NCI-H2171 (cell line): ENCODE data around the gene DMBX1.

Experiments used
- DNase-seq: peaks from one replicate; lab custom pipeline; 2025; lab: John Stamatoyannopoulos, UW

DMBX1 gene

DNA sequence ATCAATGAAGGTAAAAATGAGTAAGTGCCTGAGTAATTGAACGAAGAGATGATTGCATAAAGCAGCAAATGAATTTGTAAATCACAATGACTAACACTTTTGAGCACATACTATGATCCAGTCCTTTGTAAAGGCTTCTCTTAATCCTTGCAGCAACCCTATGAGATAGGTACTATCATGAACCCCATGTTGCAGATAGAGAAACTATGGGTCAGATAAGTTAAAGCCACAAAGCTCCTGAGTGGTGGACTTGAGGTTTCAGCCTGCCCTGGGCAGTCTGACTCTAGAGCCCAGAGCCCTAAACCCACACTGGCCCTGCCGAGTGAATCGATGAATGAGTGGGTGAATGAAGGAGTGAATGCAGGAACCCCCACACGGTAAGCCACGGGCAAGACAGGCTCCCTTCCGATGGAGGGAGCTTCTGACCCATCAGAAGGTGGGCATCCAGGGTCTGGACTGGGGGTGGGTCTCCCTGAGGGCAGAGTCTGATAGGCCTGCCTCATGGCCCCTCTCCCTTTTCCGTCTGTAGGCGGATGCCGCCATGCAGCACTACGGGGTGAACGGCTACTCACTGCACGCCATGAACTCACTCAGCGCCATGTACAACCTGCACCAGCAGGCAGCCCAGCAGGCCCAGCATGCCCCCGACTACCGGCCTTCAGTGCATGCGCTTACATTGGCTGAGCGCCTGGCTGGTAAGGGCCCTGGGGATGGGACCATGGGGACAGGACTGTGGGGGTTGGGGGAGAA is 17.0 kb downstream of the DMBX1 start:
- DNase-seq = no peak

DNA sequence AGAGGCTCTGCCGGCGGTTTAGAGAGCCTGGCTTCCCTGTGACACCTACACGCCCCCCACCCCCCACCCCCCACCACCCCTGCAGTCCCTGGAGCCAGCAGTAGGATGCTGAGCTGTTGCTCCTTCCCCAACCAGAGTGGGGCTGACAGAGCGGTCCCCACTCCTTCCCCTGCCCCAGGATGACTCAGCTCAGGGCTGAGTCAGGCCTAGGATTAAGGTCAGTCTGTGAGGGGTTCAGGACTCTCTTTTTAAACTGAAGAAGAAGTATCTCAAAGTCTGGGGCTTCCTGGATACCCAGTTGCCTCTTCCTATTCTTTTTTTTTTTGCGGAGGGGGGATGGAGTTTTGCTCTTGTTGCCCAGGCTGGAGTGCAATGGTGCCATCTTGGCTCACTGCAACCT is 19.1 kb downstream of the DMBX1 start:
- no peak for DNase-seq

DNA sequence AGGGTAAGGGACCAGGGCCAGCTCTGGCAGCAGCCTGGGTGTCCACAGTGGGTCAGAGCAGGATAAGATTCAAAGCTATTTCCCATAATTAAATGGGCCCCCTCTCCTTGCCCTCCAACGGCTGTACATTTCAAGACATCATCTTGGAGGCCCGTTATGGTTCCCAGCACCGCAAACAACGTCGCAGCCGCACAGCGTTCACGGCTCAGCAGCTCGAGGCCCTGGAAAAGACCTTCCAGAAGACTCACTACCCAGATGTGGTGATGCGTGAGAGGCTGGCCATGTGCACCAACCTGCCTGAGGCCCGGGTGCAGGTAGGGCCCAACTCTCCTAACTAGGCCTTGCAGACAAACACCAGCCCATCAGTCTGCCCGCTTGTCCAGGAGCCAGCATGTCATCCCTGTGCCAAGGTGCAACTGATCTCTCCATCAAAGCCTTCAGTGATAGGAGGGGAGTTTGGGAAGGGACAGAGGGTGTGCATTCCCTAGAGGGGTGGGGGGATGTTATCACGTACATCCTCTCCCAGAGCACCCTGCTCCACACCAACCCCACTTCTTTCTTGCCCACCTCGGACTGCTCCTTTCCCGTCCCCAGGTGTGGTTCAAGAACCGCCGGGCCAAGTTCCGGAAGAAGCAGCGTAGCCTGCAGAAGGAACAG is 20.8 kb downstream of the DMBX1 start:
- DNase-seq = no peak

DNA sequence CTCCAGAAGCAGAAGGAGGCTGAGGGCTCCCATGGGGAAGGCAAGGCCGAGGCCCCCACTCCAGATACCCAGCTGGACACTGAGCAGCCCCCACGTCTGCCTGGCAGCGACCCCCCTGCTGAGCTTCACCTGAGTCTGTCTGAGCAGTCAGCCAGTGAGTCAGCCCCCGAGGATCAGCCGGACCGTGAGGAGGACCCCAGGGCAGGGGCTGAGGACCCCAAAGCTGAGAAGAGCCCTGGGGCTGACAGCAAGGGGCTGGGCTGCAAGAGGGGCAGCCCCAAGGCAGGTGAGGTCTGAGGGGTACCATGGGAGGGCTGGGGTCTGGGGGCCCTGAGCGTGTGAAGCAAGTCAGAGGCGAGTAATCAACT is 21.3 kb downstream of the DMBX1 start:
- DNase-seq = no peak

DNA sequence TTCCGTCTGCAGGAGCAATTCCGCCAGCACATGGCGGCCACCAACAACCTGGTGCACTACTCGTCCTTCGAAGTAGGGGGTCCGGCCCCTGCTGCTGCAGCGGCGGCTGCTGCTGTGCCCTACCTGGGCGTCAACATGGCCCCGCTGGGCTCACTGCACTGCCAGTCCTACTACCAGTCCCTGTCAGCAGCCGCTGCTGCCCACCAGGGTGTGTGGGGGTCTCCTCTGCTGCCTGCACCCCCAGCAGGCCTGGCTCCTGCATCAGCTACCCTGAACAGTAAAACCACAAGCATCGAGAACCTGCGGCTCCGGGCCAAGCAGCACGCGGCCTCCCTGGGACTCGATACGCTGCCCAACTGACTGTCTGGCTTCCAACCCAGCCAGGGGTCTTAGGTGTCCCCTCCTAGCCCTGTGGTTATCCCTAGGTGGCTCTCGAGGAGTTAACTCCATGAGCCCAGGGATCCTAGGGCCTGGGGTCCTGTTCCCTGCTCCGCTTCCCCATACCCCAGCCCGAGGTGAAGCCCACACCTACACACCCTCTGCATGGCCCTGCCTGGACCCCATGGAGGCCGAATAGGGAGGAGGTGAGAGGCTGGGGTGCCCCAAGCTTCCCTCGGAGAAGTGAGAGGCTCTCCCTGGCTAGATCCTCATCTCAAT is 22.6 kb downstream of the DMBX1 start:
- no peak for DNase-seq

- no peak for DNase-seq
These were observed 23.2 kb downstream of the DMBX1 start for GRCh38 chr1:46512792-46513190.

GRCh38 chr1:46513536-46513935 is 23.9 kb downstream of the DMBX1 start:
- DNase-seq = no peak

DNA sequence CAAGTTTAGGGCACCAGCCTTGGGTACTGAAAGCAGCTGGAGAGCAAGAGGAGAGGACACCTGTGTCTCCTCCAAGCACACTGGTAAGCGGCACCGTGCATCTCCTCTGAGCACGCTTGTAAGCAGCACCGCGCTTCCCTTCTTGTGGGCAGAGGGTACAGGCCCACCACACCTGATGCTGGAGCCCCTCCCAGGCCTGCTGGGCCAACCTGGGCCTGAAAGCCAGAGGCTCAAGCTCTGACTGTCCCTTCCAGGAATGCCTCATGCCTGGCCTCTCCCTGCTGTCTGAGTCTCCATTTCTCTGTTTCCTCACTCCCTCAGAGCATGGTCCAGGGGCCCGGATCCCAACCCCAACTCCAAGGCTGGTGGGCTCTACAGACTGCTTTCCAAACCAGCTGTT is 25.9 kb downstream of the DMBX1 start:
- no peak for DNase-seq

- no peak for DNase-seq
These were observed 26.7 kb downstream of the DMBX1 start for GRCh38 chr1:46516200-46516950.

DNA sequence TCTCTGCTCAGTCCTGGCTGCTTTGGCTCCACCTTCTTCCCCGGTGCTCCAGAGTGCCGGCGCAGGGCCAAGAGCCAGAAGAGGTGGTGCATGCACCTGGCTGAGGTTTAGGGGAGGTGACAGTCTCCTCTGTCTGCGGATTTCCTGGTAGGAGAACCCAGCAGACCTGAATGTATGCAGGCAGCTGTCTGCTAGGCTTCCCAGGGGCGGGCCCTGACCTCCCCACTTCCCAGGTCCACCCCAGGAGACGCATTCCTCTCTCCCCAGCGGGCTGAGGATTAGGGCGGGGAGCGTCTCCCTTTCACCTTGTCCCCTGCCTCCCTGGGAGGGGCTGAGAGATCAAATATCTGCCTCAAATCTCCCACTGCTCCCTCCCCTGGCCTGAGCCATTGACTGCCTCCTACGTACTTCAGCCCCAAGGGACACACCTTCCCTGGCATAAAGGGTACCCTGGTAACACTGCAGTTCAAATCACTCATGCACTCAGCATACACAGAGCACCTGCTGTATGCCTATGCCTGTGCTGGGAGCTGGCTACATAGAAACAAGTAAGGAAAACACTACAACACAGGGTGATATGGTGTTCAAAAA is 27.5 kb downstream of the DMBX1 start:
- DNase-seq = peak; percentile 88

DNA sequence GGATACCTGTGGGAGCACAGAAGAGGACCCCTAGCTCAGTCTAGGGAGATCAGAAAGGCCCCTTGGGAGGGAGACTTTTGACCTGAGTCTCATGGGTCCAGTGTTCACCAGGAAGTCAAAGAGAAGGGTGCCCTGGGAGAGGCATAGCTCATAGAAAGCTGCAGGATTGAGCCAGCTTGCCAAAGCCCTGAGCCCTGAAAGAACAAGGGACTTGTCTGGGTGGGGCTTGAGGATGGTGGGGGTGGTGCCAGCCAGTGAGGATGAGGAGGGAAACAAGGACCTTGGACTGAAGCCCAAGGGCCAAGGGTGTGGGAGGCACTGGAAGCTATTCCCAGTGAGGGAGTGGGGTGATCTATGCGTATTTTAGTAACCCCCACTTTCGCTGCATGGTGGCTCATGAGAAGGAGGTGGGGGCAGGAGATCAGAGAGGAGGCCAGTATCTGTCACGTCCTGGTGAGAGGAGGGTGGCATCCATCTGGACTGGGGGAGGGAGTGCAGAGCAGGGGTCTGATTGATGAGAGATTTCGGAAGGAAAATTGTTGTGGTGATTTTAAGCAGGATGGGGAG is 28.4 kb downstream of the DMBX1 start:
- DNase-seq = no peak

GRCh38 chr1:46519209-46519608 is 29.6 kb downstream of the DMBX1 start:
- DNase-seq = no peak

DNA sequence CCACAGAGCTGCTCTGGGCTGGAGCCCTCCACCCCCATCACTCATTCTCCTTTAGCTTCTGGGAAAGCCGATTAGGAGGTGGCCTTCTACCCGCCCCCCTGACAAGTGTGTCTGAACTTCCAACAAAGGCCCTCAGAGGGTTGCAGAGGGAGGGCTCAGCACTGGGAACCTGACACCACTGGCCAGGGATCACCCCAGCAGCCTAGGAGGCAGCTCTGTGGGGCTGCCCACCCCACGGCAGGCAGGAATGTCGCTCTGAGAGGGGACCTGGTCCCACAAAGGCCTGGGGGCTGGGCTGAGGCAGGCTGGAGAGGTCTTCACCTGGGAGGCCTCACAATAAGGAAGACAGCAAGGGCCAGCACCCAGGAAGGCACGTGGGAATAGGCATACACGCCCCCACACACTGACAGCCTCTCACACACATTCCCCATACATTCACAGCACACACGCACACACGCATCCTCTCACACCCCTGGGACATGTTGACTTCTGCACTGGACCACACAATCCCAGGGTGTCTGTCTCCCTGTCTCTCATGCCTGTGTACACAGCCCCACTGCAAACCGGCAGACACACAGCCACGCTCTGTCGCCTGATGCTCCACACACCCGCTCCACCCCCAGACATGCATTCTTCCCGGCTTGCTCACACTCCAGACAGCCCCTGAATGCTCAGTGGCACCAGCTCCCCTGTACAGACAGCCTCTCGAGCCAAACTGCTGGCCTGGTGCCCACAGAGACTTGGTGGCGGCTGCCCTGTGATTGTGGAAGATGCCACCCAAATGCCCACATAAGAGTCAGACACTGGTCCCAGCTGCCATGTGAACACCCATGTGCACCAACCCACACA is 30.7 kb downstream of the DMBX1 start:
- DNase-seq = no peak

DNA sequence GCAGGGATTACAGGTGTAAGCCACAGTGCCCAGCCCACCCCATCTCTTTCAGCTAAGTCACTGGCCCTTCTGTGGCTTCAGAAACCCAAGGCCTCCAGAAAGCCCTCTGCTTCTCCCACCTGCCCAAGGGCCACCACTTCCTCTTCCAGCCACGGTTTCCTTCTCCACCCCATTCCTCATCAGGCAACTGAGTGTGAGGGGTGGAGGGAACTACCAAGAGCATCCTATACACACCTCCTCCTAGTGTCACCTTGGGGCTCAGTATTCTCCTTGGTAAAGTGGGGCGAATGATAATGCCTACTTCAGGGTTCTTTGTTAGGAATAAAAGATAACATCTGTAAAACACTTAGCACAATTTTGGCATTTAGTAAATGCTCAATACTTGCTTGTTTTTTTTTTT is 31.8 kb downstream of the DMBX1 start:
- no peak for DNase-seq

DNA sequence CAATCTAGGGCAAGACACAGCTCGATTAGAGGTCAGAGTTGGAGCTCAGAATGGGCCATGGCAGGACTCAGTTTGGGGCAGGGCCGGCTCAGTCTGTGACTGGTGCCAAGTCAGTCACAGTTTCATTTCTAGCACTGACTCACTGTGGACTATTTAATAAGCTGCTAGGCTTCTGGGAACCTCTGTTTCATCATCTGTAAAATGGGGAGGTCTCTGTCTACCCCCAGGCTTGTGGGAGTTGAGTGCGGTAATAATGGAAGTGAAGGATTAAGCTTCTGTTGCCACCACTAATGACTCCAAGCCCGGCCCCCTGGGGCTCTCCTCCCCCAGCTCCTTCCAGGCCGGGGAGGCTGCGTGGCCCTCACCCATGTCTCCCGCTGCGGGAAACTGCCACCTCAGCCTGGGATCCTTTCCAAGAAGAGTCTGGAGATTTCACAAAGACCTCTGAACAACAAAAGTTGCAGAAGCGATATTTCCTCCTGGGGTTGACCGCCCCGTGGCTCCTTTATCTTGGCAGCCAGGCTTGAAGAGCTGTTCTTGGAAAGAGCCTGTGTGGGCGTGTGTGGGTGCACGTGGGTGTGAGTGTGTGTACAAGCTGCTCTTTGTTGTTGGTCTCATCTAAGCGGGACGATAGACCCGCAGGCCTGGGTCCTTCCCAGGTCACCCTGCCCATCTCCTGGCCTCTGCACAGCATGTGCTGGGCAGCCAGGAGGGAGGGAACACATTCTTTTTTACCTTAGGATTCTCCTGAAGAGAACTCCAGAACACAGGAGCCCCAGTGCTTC is 32.7 kb downstream of the DMBX1 start:
- no peak for DNase-seq

DNA sequence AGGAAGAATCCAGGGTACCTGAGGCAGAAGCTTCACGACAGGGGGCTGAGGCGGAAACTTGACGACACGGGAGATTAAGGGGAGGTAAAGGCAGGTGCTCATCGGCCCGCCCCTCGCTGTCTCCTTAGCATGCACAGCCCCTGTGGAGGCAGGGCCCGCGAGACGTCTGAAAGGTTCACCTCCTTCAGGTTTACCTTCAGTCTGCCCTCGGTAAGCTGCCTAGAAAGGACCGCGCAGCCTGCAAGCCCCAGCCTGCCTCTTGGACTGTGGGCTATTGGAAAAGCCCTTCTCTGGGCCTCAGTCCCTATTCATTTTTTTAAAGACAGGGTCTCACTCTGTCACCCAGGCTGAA is 33.3 kb downstream of the DMBX1 start:
- DNase-seq = no peak

DNA sequence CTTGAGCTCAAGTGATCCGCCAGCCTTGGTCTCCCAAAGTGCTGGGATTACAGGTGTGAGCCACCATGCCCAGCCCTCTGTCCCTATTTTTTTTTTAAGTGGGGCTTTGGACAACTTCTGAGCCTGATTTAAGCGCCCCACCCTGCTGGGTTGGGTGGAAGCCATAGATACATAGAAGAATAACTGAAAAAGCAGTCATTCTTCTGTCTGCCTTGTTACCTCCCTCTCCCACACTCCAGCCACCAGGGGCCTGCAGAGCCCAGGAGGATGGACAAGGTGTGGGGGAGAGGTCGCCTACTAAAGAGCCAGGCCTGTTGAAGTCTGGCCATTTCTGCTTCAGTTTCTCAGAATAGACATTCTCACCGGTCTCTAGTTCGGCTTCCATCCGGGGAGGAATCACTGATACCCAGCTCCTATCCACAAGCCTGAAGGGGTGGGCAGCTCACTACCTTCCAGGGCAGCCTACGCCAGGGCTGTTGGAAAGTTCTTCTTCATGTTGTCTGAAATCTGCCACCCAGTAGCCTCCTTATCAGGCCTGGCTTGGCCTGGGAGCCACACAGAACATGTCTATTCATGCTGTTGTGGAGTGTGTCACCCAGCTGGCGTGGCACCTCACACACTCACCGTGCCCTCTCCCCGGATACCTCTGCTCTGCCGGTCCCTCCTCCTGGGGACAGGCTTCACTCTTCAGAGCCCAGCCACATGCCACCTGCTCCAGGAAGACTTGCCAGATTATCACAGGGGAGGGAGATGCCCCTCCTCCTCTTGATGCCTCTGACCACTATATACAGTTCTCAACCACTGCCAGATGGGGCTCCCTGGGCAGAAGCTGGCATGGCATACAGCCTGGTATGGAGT is 34.1 kb downstream of the DMBX1 start:
- no peak for DNase-seq

DNA sequence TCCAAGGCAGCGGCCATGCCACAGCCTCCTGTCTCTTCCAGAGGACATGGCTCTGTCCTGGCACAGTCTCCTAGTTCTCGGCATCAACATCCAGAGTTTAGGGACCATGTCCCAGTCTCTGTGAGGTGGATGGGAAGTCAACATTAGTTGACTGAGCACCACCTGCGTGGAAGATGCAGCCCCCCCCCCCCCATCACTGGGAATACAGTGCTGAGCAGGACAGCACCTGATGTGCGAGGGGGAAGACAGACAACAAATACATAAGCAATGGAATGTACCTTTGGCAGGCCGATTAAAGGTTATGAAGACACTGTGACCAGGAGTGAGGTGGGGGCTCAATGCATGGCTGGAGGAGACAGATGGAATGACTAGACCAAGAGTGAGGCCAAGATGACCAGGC is 35.2 kb downstream of the DMBX1 start:
- no peak for DNase-seq

GRCh38 chr1:46525253-46525983 is 35.8 kb downstream of the DMBX1 start:
- no peak for DNase-seq
